Forelimb muscle (tissue), 1 donor: ENCODE data around the gene DOCK9. TPM values are rescaled to one million over a fixed set of nuclear protein-coding genes. Genes with fewer than 3 reads are reported as not detected.

Source experiments
- DNase-seq: peaks from one replicate; pipeline ENCODE4 v3.0.0-alpha.2; 2013; ENCODE audit warnings: low read depth
- polyA plus RNA-seq: library from polyadenylated mRNA; unstranded; fragments of 120-200 nt; gene quantifications from one replicate; pipeline ENCODE4 v1.2.1, GENCODE V29; 2013; ENCODE audit not compliant: insufficient read length

DOCK9 gene
- polyA plus RNA-seq, 1 donor, result 91.6 TPM

DNA sequence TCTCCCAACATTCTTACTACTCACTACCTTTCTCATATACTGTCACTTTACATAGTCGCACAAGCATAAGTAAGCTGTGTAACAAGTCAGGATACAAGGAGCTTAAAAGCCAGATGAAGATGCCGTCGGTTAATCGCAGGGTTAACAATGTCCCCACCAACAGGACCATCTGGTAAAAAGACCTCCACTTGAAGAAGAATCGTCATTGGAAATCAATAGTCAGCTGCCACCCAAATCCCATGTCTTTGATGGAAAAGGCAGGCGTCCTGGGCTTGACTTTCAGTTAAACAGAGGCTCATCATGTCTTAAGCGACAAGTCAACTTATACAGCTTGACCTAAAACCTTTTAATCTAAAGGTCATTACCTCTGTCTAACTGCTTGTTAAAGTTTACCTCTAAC is 27.2 kb downstream of the DOCK9 start:
- no peak for DNase-seq

DNA sequence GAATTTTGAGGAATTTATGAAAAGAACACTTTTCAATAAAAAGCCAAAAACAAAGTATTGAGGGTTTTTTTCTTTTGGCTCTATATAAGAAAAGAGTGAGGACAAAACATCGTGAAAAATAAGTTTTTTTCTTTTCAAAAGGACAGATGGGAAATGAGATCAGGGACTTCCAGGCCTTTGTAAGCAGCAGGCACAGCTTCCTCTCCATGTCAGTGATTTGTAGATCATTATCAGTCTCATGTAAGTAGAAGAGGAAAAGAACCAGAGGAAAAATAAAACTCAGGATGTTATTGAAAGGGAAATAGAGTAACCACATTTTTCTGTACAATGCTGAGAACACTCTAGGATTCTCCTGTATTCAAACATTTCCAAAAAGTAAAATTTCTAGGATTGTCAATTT is 29.9 kb downstream of the DOCK9 start:
- no peak for DNase-seq

DNA sequence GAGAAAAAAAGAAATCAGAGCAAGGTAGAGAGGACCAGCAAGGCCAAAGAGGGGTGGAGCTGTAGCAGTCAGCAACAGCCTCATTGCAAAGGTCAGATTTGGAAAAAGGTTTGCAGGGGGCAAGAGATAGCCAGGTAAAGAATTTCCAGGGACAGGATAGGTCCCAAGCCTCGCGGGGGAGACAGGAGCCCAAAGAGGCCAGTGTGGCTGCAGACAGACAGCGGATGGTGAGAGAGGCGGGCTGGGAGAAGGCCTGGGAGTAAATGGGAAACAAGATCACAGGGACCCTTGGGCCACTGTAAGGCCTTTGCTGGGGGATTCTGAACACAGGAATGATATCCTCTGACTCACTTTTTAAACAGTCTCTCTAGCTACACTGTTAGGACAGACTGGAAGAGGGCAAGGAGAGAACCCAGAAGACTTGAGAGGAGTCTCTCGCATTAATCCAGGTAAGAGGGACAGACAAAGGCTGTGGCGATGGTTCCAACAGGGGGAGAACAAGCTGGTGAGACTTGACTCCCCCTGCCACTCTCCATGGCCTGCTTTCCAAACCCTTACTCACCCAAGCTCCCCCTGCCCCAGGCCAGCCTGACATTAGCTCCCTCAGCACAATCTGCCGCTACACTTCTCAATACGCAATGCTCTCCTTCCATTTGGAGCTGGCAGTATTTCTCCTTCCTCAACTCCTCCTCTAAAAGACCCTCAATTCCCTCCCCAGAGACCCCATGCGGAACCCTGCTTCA is 31.8 kb downstream of the DOCK9 start:
- no peak for DNase-seq

DNA sequence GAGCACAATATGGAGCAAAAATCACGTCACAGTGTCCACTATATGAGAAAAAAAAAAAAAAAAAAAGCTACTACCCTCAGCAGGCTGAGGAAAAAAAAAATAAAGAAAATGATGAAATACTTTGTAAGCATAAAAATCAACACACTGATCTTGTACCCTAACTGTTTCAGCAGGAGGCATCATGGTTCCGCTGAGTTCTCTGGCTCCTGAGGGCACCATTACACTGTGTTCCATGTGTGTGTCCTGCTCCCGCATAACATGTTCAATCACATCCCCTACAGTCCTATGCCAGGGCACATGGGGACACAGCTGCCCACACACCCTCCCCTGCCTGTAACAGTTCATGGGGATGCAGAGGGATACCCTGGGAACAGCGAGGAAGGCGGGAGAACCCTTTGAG is 33.5 kb downstream of the DOCK9 start:
- no peak for DNase-seq

DNA sequence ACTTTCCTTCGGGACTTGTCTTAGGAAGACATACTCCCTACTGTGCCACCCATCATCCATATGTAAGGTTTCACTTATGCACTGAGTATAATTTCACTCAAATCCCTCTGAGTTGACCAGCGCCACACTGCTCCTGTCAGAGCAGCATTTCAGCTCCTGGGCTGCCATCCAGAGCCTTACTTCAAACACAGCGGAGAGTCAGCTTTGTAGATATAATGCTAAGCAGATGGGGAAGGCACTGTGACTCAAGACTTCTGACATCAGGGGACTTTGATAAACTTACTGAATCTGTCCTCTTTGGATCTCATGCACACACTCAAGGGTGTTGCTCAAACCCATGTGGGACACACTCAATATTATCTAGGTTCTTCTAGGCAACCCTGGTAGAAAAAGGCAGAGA is 34.9 kb downstream of the DOCK9 start:
- no peak for DNase-seq

DNA sequence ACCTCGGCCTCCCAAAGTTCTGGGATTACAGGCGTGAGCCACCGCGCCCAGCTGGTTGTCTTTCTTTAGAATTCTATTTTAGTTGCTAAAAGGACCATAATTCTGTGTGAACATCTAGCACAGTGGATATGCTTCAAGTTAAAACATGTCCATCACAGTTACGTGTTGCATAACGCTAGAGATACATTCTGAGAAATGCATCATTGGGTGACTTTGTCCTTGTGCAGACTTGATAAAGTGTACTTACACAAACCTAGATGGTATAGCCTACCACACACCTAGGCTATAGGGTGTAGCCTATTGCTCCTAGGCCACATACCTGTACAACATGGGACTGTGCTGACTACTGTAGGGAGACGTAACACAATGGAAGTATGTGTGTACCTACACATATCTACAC is 35.4 kb downstream of the DOCK9 start:
- DNase-seq, result no peak

DNA sequence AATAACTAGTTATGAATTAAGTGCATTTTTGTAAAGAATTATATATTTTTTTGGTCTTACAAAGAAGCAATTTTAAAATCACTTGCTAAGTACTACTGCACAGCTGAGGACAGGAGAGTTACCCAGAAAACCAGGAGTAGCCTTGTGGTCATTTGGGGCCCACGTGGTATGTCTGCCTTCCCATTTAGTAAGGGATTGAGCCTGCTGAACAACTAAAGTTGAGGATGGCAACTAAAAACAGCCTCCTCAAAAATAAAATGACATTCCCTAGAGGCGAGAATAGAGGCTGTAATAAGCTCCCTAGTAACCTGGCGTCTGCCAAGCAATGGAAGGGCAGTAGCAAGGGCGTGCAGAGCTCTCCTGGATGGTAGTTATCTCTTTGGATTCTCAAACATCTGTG is 36.3 kb downstream of the DOCK9 start:
- DNase-seq, result no peak

DNA sequence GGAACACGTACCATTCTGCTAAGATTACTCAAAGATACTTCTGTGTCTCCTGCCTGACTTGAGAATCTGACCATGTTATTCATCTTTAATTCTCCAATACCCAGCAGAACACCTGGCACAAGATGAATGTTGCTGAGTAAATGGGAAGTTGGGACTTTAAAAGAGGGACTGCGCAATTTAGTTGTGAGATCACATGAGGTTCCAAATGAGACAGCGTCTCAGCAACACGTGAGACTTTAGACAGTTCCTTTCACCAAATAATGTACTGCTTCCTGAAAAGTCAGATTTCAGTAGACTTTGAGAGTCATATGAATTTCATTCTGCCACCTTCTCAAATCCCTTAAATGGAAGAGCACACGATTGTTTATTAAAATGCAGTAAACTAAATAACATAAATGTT is 36.7 kb downstream of the DOCK9 start:
- no peak for DNase-seq

GRCh38 chr13:98940325-98941001 is 37.4 kb downstream of the DOCK9 start:
- no peak for DNase-seq

DNA sequence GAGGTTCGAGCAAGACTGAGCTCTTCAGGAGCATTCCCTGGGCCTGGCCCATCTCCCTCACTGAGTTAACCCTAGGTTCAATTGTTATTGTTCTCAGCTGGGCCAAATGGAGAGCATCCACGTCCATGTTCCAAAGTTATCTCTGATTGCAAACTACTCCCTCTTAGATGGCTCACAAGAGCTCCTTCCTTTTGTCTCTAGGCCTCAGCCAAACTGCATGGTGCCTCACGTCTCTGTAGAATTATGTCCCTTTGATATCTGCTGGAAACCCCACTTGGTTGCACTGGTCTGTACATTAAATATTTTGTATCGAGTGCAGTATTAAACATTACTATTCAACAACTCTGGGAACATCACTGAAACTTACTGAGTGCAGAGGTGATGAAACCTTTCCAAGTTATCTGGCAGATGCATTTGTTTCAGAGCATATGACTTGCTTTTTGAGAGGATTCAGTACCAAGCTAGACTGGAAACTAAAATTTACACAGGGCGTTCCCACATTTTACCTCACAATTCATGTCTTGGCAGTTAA is 38.1 kb downstream of the DOCK9 start:
- peak; percentile 76 for DNase-seq

DNA sequence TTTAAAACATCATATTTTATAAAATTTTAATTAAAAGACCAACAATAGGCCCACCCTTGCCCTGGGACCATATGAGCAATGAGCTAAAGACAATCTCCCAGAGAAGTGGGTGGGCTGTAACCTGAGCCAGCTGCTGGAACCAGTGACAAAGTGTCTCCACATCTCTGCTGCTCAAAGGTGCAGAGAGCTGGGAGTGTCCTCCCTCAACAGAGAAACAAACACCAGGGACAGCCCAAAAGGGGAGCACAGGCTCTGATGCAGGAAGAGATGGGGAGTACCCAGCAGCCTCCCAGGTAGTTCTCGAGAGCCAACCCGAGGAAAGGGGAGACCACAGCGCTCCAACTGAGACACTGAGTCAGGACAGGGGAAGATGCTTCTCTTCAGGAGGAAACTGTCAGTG is 39.1 kb downstream of the DOCK9 start:
- DNase-seq, result no peak

DNA sequence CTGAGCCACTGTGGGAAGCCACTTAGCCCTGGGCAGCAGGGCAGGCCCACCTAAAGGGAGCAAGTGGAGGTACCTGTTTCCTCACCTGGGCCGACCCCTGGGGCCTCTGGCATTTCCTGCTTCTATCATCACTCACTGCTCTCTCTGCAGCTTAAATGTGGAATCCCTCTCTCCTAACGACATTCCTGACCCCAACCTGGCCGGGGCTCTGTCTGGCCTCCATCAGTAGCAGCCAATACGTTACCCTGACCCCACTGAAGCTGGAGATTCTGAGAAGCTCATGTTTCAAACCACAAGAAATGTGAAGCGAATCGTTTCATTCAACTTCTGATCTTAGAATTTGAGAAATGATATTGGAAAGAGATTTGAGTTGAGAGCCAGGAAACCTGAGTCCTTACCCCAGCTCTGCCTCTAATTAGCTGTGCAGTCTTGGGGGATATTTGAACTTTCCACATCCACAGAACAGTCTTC is 39.9 kb downstream of the DOCK9 start:
- no peak for DNase-seq

DNA sequence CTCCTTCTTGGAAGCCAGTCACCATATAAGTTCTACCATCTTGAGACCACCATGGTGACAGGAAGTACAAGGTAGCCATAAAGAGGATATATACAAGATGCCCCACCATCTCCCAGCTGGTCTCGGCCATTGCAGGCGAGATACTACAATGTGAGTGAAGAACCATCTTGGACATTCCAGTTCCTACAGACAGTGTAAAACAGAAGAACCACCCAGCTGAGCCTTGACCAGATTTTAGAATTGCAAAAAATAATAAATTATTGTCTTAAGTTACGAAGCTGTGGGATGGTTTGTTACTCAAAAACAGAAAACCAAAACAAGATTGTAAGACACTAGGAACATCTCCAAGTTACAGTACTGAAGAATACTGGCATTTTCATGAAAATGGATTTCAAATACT is 43.6 kb downstream of the DOCK9 start:
- no peak for DNase-seq

DNA sequence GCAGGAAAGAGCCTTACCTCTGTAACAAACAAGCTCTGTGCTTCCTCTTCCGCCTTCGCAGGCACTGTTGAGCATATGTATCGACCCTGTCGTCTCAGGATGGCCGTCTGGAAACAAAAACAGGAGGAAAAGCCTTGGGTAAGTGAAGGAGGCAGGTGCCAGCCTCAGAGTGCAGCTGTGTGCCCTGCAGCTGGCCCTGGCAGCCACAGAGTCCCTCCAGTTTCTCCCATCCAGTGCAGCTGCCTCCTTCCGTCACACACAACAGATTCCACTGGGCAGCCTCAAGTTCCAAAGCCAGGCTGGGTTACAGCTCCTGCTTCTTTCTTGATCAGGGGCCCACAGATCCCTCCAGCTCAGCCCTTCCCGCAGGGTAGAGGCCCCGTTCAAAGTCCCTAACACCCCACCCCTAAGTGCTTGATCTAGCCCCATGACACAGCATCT is 47.7 kb downstream of the DOCK9 start:
- DNase-seq, result no peak

- peak; percentile 85 for DNase-seq
Observed at GRCh38 chr13:98927951-98928927, 49.6 kb downstream of the DOCK9 start.

DNA sequence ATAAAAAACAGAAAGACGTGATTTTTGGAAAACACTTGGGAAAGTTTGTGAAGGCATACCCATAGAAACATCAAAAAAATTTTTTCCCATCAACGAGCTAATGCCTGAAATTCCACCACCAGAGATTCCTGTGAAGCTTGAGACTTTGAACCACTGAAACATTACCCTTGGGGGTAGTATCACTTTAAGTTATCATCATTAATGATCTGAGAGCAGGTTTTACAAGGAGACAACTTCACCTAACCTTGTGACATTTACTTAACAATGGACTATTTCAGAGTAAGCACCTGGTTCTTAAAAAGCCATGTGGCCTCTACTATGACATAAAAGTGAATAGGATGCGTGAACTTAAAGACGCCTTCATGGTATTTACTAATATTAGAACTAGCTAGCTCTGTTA is 51.9 kb downstream of the DOCK9 start:
- no peak for DNase-seq

- no peak for DNase-seq
Observed at GRCh38 chr13:98923641-98924397, 54.0 kb downstream of the DOCK9 start.

DNA sequence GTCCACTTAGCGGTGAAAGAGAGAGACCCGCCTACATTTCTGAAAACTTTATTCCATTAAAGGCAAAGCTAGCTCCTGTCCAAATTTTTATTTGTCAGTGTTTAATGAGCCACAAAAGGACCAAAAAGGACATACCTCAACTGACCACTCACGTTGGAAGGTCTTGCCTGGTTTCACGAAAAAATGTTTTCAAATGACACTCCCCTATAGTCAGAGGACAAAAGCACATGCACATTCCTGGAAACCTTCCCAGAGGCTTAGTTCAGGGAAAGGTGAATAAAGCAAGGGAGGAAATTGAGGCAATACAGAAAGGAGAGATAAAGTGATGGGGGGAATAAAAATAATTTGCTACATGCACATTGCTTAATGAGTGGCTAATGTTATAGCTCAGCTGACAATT is 55.6 kb downstream of the DOCK9 start:
- DNase-seq, result no peak

DNA sequence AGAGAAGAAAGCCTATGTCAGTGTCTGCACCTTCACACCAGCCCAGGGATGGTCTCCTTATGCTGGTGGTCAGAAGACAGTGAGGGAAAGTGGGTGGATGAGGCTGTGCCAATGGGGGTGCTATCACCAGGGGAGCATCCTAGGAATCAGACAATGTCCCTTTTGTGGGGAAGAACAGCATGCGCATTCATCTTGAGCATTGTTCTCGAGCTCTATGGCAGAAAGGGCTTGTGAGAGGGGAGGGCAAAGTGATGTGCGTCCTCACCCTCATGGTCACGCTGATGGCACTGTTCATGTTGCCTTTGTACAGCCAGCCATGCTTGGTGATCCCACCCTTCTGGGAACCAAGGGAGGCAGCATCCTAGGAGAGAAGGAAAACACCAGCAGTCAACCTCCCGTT is 56.1 kb downstream of the DOCK9 start:
- no peak for DNase-seq

DNA sequence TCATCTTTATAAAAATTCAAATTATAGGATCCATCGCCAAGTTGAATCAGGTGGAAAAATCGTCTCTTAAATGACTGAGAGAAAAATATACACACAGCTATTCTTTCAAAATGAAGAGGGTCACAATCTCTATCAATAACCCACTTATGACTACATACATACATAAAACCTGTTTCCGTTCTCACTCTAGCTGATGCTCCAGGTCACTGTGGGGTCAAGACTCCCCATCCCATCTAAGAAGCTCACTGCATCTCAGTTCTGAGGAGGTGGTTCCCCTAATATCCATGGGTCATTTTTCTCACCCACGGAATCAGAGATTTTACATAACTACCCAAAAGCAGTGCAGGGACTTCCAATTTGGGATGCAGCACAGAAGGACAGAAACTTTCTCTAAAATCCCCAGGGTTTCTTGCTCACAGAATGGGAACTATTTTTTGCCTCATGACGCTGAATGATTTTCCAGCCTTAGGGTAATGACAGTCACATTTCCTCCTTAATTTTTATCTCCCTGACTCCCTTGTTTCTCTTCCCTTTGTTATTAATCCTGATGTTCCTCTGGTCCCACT is 56.8 kb downstream of the DOCK9 start:
- DNase-seq, result no peak

DNA sequence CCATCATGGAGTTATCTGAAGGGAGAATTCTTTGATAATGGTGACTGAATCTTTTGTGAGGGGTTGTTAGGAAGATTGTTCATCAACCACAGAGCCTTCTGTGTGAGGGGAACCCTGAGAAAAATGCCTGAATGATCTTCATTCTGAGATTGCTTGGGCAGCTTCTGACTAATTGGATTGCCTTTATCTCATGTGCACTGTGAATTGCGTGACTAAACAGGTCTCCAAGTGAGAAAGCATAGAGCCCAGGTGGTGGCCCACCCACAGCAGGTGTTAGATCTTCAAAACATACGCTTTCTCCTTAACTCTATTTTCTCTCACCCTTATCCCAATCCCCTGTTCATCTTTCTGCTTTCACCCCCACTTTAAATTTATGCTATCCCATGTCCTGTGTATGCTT is 58.3 kb downstream of the DOCK9 start:
- DNase-seq, result no peak
